ENCODE measurements around the gene MARCHF3.

- no peak for TF ChIP-seq CTCF (IDR thresholded peaks at IDR 0.05)
- no peak for TF ChIP-seq POLR2A (IDR thresholded peaks at IDR 0.05)
Observed at GRCh38 chr5:126819253-126819652, 211.1 kb downstream of the MARCHF3 start.

Measured in right lobe of liver (tissue), 4 donors.